Bronchial epithelial cell (primary cell): Measurements from ENCODE around the gene BRINP1. TPM values are rescaled to one million over a fixed set of nuclear protein-coding genes. Genes with fewer than 3 reads are reported as not detected.

Experiments
- DNase-seq: peaks from one replicate; pipeline ENCODE4 v3.0.0-alpha.2; 2010; ENCODE audit warnings: low read depth
- FAIRE-seq: peaks from 2 replicates; lab custom pipeline; 2011; peaks lifted over from hg19 to GRCh38; lab: Jason Lieb, UNC
- H3K27me3 ChIP-seq: 2 replicates; pipeline ENCODE4 v1.5.1; 2011; ENCODE audit warnings: low read length; ENCODE audit not compliant: control insufficient read depth, insufficient read depth
- H3K36me3 ChIP-seq: 2 replicates; pipeline ENCODE4 v1.5.1; 2011; ENCODE audit warnings: low read length; ENCODE audit not compliant: control insufficient read depth, insufficient read depth
- H3K4me3 ChIP-seq: 2 replicates; pipeline ENCODE4 v1.5.1; 2011; ENCODE audit warnings: mild to moderate bottlenecking, low read depth, low read length, control low read depth
- total RNA-seq: library from RNA; depleted of rRNA; stranded (reverse); fragments of >200 nt; gene quantifications from 2 replicates; pipeline ENCODE4 v1.2.1, GENCODE V29; 2014
- TF ChIP-seq, protein P1 (sequence below): IDR thresholded peaks from 2 replicates; pipeline ENCODE4 v1.5.1; 2011; ENCODE audit warnings: mild to moderate bottlenecking, moderate library complexity, low read length, control low read depth, inconsistent platforms; ENCODE audit not compliant: insufficient read depth, severe bottlenecking

The BRINP1 gene
- total RNA-seq, 1 donor from 2014 or later, result 1.6 TPM

GRCh38 chr9:119360237-119360636 lies 9.0 kb downstream of the BRINP1 start:
- H3K36me3 ChIP-seq, result no peaks in the 10 kb centered on the region
- no peaks in the 10 kb centered on the region for H3K27me3 ChIP-seq
- no peak for DNase-seq
- no peak overlapping the region for H3K4me3 ChIP-seq
- no peak for FAIRE-seq
- TF ChIP-seq, protein P1, sequence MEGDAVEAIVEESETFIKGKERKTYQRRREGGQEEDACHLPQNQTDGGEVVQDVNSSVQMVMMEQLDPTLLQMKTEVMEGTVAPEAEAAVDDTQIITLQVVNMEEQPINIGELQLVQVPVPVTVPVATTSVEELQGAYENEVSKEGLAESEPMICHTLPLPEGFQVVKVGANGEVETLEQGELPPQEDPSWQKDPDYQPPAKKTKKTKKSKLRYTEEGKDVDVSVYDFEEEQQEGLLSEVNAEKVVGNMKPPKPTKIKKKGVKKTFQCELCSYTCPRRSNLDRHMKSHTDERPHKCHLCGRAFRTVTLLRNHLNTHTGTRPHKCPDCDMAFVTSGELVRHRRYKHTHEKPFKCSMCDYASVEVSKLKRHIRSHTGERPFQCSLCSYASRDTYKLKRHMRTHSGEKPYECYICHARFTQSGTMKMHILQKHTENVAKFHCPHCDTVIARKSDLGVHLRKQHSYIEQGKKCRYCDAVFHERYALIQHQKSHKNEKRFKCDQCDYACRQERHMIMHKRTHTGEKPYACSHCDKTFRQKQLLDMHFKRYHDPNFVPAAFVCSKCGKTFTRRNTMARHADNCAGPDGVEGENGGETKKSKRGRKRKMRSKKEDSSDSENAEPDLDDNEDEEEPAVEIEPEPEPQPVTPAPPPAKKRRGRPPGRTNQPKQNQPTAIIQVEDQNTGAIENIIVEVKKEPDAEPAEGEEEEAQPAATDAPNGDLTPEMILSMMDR, result no peak

DNA sequence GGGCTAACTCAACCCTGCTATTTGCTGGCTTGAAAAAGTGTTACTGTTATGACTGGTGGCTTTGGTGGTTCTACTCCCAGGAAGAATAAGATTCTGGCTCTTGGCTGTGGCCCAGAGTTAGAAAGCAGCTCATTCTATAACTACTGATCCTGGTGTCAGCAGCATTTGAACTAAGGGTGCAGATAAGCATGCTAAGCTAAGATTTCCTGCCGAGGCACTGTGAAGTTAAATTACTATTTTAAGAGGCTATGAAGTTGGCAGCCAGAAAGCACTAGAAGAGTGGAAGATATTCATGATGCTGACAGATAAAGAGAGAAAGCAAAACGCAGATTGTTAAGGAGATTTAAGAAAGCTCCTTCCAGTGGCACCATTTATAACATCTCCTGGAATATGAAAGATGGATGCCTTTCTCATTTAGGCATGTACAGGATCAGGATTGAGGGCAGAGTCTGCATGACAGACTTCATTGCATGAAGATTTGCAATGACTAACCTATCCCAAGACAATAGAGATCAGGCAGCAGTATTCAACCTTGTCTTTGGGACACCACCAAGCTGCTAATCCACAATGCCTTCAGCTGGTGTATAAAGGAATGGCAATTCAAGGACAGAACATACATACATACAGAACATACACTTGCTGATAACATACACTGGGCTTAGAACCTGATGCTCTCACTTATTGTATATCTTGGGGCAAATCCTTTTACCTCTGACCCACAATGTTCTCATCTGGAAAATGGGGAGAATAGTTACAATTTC lies 11.7 kb downstream of the BRINP1 start:
- DNase-seq (no peak), FAIRE-seq (no peak)
- Histone ChIP-seq H3K36me3 (no peaks in the 10 kb centered on the region), H3K4me3 (no peak overlapping the region), H3K27me3 (no peaks in the 10 kb centered on the region)
- TF ChIP-seq, protein P1, result no peak

- H3K27me3 ChIP-seq, result no peaks in the 10 kb centered on the region
- TF ChIP-seq, protein P1, result no peak
- FAIRE-seq (no peak), DNase-seq (no peak)
- no peak overlapping the region for H3K4me3 ChIP-seq
- H3K36me3 ChIP-seq, result no peaks in the 10 kb centered on the region
Measured at GRCh38 chr9:119349351-119349825, 19.8 kb downstream of the BRINP1 start.

GRCh38 chr9:119343059-119343990 lies 25.9 kb downstream of the BRINP1 start:
- no peak for DNase-seq
- Histone ChIP-seq H3K4me3 (no peak overlapping the region), H3K36me3 (no peaks in the 10 kb centered on the region), H3K27me3 (no peaks in the 10 kb centered on the region)
- TF ChIP-seq, protein P1, result no peak
- no peak for FAIRE-seq

DNA sequence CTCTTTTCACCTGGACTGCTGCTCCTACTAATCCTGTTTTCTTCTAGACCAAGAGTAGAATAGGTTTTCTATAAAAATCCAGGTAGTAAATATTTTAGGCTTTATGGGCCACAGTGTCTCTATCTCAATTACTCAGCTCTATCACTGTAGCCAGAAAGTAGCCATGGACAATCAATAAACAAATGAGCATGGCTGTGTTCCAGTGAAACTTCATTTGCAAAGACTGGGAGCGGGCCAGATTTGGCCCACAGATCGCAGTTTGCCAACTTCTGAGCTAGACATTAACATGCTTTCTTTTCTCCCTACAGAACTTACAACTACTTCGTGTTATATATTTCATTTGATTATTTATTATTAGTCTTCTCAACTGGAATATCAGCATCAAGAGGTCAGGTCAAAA lies 30.2 kb downstream of the BRINP1 start:
- FAIRE-seq (no peak), DNase-seq (no peak)
- TF ChIP-seq, protein P1, result no peak
- H3K36me3 ChIP-seq, result no peaks in the 10 kb centered on the region
- H3K4me3 ChIP-seq, result no peak overlapping the region
- H3K27me3 ChIP-seq, result no peaks in the 10 kb centered on the region
